ENCODE measurements around the gene SEMA3C.

SEMA3C gene

GRCh38 chr7:80842022-80842790 lies 76.6 kb downstream of the SEMA3C start:
- H3K4me2 ChIP-seq (ENCODE audit: low read depth, low read length, poor library complexity, severe bottlenecking) = no peak overlapping the region

GRCh38 chr7:80841423-80841955 lies 77.4 kb downstream of the SEMA3C start:
- no peak overlapping the region for H3K4me3 ChIP-seq (ENCODE audit: low read length, poor library complexity, severe bottlenecking)
- no peaks in the 10 kb centered on the region for H3K79me2 ChIP-seq (ENCODE audit: insufficient read depth, low read length)
- TF ChIP-seq CTCF (conservative IDR thresholded peaks at IDR 0.05; ENCODE audit: low read length) = no peak
- TF ChIP-seq EZH2phosphoT487 (IDR thresholded peaks at IDR 0.05; ENCODE audit: borderline replicate concordance) = no peak
- H3K9me2 ChIP-seq (replicated peaks; ENCODE audit: low read depth, low read length) = no peaks in the 10 kb centered on the region
- H4K20me1 ChIP-seq (ENCODE audit: insufficient read depth, low read length, poor library complexity, severe bottlenecking) = no peaks in the 10 kb centered on the region
- H3F3A ChIP-seq (ENCODE audit: low read depth) = no peaks in the 10 kb centered on the region
- H3K4me1 ChIP-seq (ENCODE audit: insufficient read depth, low read length, poor library complexity, severe bottlenecking) = no peaks in the 10 kb centered on the region
- H3K9ac ChIP-seq (ENCODE audit: low read depth, low read length, poor library complexity, severe bottlenecking) = no peak overlapping the region
- H3K9me3 ChIP-seq (ENCODE audit: insufficient read depth, low read depth, low read length) = no peaks in the 10 kb centered on the region
- no peaks in the 10 kb centered on the region for H3K27me3 ChIP-seq (ENCODE audit: insufficient read depth, low read length, poor library complexity, severe bottlenecking)
- no peaks in the 10 kb centered on the region for H3K36me3 ChIP-seq (ENCODE audit: insufficient read depth, low read length)
- H2AFZ ChIP-seq (ENCODE audit: low read length) = no peak overlapping the region
- H3K4me2 ChIP-seq (ENCODE audit: low read depth, low read length, poor library complexity, severe bottlenecking) = no peak overlapping the region

More at GRCh38 chr7:80842022-80842790, 76.6 kb downstream of the SEMA3C start:
- Histone ChIP-seq H3K4me1 (ENCODE audit: insufficient read depth, low read length, poor library complexity, severe bottlenecking) (no peaks in the 10 kb centered on the region), H3K27me3 (ENCODE audit: insufficient read depth, low read length, poor library complexity, severe bottlenecking) (no peaks in the 10 kb centered on the region), H3K4me3 (ENCODE audit: low read length, poor library complexity, severe bottlenecking) (no peak overlapping the region), H3K79me2 (ENCODE audit: insufficient read depth, low read length) (no peaks in the 10 kb centered on the region), H4K20me1 (ENCODE audit: insufficient read depth, low read length, poor library complexity, severe bottlenecking) (no peaks in the 10 kb centered on the region), H2AFZ (ENCODE audit: low read length) (no peak overlapping the region), H3K9me3 (ENCODE audit: insufficient read depth, low read depth, low read length) (no peaks in the 10 kb centered on the region), H3K36me3 (ENCODE audit: insufficient read depth, low read length) (no peaks in the 10 kb centered on the region), H3F3A (ENCODE audit: low read depth) (no peaks in the 10 kb centered on the region), H3K9me2 (replicated peaks; ENCODE audit: low read depth, low read length) (no peaks in the 10 kb centered on the region), H3K9ac (ENCODE audit: low read depth, low read length, poor library complexity, severe bottlenecking) (no peak overlapping the region)
- TF ChIP-seq EZH2phosphoT487 (IDR thresholded peaks at IDR 0.05; ENCODE audit: borderline replicate concordance) (no peak), CTCF (conservative IDR thresholded peaks at IDR 0.05; ENCODE audit: low read length) (no peak)

- no peak overlapping the region for H2AFZ ChIP-seq (ENCODE audit: low read length)
- H3K9me3 ChIP-seq (ENCODE audit: insufficient read depth, low read depth, low read length) = no peaks in the 10 kb centered on the region
- no peak overlapping the region for H3K4me2 ChIP-seq (ENCODE audit: low read depth, low read length, poor library complexity, severe bottlenecking)
- H3K4me1 ChIP-seq (ENCODE audit: insufficient read depth, low read length, poor library complexity, severe bottlenecking) = no peaks in the 10 kb centered on the region
- H3F3A ChIP-seq (ENCODE audit: low read depth) = no peaks in the 10 kb centered on the region
- no peaks in the 10 kb centered on the region for H4K20me1 ChIP-seq (ENCODE audit: insufficient read depth, low read length, poor library complexity, severe bottlenecking)
- H3K9me2 ChIP-seq (replicated peaks; ENCODE audit: low read depth, low read length) = no peaks in the 10 kb centered on the region
- H3K4me3 ChIP-seq (ENCODE audit: low read length, poor library complexity, severe bottlenecking) = no peak overlapping the region
- TF ChIP-seq EZH2phosphoT487 (IDR thresholded peaks at IDR 0.05; ENCODE audit: borderline replicate concordance) (no peak), CTCF (conservative IDR thresholded peaks at IDR 0.05; ENCODE audit: low read length) (no peak)
- no peak overlapping the region for H3K9ac ChIP-seq (ENCODE audit: low read depth, low read length, poor library complexity, severe bottlenecking)
- H3K79me2 ChIP-seq (ENCODE audit: insufficient read depth, low read length) = no peaks in the 10 kb centered on the region
- H3K36me3 ChIP-seq (ENCODE audit: insufficient read depth, low read length) = no peaks in the 10 kb centered on the region
- H3K27me3 ChIP-seq (ENCODE audit: insufficient read depth, low read length, poor library complexity, severe bottlenecking) = no peaks in the 10 kb centered on the region
Measured at GRCh38 chr7:80840681-80841080, 78.2 kb downstream of the SEMA3C start.

Measured in Loucy (cell line).